HG03565 (cell line): ENCODE results near the gene MYO18A.
"Not testable (repeated sequence)": the region's sequence is repeated elsewhere in the genome, so short reads cannot be mapped to it uniquely, and the experiment has no call there.

Source experiments
- ATAC-seq: cut with Tn5 transposase; IDR thresholded peaks from one replicate; pipeline ENCODE4 v1.9.1; 2021; ENCODE audit warnings: mild to moderate bottlenecking, moderate library complexity; ENCODE audit not compliant: unreplicated experiment

MYO18A gene

DNA sequence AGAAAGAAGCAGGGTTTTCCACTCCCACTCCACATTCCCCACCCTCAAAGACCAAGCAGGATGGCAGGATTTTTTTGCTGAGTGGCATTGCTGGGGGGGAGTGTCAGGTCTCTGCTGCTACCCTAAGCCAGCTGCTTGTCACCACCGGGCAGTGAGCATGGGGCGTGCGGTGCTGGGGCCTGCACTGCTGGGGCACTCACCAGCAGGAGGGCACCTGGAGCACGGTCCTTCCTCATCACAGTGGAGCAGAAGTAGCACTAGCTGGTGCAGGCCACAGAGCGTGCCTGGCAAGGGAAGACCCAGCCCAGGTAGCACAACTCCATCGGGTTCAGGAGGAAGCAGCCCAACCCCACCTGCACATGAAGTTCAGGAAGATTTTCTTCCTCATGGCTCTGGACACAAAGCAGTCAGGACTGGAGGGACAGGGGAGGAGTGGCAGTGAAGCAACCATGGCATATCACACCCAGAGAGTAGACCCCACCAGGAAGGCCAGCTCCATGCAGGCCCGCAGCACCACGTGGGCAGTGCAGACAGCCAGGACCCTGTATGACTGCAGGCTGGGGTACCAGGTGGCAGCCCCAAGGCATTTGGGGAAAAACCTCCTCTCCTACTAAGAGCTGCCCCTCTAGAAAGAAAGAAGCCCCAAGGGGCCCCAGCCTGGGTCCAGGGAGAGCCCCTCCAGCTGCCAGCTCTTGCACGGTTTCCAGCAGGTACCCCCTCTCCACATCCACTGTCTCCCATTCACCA is 16.7 kb upstream of the MYO18A start:
- ATAC-seq: no peak

DNA sequence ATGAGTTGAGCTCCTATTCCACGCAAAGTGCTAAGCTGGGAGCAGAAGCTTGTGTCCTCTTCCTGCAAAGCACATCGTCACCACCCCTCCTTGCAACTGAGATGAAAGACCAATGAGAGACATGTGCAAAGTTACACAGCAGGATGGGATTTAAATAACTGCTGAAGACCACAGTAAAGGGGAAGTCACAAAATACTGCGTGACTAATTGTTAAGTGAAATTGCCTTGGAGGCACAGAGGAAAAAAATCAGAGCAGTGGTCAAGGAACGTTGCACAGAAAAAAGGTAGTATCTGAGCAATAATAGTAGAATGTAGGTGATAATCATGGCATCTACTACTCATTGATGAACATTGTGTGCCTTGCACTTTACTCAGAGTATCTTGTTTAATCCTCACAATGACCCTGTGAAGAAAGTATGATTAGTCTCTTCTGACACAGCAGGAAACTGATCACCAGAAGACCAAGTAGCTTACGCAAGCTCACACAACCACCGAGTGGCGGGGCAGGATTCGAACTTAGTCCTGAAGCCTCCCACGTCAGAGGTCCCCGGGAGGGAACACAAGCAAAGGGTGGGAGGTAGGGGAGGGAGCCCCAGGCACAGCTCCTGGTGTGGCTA is 15.4 kb upstream of the MYO18A start:
- no peak for ATAC-seq

DNA sequence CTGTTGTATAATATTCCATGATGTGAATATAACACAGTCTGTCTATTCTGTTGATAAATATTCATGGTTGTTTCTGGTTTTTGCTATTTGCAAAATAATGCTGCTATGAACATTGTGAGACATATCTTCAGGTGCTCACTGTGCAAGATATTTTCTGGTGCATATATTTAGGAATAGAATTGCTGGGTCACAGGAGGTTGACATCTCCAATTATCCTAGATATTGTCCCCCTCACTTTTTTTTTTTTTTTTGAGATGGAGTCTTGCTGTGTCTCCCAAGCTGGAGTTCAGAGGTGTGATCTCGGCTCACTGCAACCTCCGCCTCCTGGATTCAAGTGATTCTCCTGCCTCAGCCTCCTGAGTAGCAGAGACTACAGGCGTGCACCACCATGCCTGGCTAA is 14.5 kb upstream of the MYO18A start:
- ATAC-seq: no peak

DNA sequence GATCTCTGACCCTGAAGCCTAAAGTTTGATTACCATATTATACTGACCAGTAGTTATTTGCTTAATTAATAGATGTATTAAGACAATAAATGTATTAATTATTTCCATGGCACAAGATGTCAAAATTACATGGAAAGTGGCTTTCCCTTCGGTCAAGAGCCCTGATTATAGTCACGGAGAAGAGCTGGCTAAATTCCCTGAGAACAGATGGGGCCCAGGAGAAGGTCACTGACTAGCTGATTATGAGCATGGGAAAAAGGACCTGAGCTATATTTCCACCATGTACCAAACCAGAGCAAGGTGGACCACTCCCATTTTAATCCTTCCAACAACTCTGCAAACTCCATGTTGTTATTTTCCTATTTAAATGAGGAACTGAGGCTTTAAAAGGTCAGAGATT is 12.9 kb upstream of the MYO18A start:
- no peak for ATAC-seq

DNA sequence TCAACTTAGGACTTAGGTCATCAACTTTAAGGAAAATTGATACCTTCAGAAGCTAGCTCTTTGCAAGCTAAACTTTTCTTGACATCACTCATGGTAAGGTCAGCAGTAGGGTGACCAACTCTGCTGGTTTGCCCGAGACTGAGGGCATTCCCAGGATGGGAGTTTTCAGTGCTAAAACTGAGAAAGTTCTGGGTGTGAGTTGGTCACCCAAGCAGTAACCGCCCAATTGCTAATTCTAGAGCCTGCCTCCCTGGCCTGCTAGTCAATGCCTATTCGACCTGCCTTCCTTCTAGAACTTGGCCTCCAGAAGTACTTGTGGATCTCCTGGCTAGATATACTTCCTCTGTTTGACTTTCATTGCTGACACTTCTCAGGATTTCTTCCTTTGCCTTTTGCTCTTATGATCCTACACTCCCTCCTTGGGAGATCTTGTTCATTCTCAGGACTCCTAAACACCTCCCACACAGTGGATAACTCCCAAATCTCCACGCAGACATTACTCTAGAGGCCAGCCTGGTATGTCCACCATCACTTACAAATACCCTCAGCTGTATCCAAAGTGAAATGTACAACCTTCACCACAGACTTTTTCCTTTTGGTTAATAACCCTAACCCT is 10.5 kb upstream of the MYO18A start:
- no peak for ATAC-seq

DNA sequence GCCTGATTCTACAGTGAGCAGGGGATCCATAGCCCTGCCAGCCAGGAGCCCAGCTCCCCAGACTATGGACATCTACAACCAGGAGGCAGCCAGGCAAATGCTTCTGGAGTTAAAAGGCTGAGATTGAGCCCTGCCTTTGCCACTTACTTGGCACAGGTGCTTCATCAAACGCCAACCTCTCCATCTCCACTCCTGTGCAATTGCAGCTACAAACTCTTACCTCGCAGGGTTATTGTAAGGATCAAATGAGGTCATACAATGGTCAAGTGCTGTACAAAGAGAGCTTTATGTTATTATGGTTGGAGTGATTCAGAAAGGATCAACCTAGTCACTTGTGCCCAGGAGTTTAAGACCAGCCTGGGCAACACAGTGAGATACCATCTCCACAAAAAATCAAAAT is 9.8 kb upstream of the MYO18A start:
- no peak for ATAC-seq

DNA sequence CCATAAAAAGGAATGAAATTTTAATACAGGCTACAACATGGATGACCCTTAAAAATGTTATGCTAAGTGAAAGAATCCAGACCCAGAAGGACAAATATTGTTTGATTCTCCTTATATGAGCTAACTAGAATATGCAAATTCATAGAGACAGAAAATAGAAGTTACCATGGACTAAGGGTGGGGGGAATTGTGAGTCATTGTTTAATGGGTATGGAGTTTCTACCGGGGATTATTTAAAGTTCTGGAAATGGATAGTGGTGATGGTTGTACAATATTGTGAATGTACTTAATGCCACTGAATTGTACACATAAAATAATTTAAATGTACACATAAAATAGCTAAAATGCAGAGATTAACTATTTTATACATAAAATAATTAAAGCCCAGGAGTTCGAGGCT is 9.2 kb upstream of the MYO18A start:
- no peak for ATAC-seq

DNA sequence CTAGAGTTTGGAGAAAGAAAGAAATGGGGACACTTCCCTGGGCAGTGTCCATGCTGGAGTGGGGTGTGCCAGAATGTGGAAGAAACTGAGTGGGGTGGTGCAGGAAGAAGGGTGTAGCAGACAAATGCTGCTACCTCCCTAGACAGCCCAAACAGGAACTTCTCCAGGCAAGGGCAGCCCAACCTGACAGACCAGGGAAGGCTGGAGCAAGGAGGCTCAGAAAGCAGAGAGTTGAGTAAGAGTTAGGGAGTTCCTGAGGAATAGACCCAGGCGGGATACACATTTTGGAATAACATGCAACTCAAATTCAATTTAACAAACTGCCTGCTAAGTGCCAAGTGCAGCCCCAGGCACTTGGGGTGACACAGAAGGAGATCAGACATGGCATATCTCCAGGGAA is 1.0 kb upstream of the MYO18A start:
- no peak for ATAC-seq

DNA sequence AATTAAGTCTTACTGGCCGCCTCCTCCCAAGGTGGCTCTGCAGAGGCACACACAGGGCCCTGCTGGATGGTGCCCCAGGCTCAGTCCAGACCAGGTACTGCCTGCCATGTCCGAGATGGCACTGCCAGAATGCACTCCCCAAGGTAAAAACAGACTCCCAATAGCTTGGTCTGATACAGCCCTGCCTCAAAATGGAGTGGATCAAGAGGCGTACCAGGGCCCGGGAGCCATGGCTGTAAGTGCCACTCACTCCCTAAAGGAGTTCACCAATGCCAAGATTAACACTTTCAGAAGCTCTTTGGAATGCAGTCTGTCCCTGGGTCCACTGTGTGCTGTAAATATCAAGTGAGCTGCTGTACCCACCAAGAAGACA is 576 bp upstream of the MYO18A start:
- ATAC-seq: no peak

DNA sequence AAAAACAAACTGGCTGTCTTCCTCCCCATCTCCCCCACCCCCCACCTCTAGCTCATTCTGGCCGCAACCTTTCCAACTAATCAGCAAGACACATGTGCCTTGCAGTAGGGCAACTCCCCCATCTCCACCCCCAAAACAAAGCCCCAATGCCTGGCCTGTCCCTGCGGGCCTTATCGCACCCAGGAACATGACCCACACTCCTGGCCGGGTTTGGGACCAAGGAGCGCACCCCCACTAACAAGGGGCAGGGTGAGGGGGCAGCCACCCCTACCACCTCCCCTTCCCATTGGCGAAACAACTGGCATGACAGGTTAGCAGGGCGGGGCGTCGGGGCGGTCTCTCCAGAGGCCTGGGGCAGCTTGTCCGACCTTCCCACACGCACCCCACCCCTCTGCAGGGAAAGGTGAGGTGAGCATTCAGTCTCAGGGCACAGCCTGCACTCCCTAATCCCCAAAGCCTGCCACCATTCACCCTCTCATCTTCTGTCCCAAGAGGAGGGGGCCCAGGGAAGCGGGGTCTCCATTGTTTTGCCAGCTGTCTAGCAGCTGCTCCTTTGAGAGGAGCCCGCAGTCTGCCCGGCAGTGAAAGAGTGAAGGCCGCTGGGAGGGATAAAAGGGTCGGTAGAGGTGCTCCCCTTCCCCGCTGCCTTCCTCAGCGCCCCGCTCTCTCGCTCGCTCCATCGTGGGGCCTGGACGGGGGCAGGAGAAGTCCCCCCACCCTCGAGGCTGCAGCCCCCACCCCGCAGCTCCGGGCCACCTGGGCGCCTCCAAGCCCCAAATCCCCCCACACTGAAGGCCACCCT is 765 bp downstream of the MYO18A start:
- no peak for ATAC-seq

DNA sequence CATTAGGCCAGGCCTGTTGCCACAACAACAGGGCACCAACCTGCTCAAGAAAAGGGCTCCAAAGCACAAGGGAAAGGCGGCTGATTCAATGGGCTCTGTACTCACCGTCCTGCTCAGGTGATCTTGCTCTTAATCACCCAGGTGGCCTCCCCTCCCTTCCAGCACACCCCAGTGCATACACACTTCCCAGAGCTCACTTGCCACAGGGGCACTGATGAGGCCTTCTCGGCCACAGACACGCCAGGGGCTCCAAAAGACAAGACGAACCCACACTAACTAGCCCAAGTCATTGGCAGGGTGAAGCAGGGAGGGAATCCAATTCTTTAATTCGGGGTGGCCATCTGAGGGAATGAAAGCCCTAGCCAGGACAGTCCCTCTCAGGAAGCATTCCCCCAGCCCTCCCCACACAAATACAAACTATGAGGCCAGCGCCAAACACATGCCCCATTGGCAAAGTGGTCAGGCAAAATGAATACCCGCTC is 1.4 kb downstream of the MYO18A start:
- ATAC-seq: no peak

DNA sequence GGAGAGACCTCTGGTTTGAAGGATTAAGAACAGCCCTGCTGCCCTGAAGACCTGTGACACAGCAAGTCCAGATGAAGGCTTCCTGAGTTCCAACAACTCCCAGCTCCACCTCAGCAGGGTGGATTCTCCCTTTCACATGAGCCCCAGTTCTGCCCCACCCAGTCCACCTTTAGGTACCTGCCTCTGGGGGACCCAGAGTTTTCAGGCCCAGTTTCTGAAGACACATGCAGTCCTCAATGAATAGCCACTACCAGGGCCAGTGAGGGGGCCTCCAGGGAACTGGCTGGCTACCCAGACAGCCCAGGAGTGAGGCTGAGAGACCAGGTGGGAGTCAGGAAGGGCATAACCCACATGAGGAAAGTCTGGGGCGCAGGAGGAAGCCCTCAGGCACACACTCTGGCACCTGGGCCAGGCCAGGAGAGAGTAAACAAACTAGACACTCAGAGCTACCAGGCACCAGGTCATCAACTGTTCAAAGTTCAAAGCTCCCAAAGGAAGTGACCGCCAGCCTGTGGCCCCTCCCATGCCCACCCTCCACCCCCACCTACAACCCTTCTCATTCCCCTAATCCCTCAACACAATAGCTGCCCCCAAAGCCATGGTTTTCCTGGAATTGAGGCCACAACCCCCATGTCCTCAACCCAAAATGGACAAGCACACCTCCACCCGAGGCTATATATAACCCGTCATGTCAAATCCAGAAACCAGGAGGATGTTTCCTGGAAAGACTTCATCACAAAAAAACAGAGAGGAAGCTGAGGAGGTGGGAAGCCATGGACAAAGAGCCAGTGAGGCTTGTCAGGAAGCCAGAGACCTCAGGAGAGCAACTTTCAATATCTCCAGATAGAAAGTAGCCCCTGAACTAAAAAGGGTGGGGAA is 2.1 kb downstream of the MYO18A start:
- ATAC-seq: no peak

DNA sequence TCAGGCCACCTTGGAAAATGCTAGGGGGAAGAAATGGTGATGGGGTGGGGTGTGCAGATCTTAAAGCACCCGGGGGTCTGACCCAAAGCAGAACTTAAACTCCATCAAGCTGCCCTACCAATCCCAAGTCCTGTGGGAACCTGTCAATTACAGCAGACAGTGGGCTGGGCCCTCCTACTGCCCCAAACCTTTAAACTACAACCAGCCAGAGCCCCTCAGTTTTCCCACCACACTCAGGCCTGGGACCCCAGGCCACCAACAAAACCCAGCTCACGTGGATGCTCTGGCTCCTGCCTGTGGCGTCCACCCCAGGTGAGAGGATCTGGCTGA is 2.7 kb downstream of the MYO18A start:
- ATAC-seq: no peak

DNA sequence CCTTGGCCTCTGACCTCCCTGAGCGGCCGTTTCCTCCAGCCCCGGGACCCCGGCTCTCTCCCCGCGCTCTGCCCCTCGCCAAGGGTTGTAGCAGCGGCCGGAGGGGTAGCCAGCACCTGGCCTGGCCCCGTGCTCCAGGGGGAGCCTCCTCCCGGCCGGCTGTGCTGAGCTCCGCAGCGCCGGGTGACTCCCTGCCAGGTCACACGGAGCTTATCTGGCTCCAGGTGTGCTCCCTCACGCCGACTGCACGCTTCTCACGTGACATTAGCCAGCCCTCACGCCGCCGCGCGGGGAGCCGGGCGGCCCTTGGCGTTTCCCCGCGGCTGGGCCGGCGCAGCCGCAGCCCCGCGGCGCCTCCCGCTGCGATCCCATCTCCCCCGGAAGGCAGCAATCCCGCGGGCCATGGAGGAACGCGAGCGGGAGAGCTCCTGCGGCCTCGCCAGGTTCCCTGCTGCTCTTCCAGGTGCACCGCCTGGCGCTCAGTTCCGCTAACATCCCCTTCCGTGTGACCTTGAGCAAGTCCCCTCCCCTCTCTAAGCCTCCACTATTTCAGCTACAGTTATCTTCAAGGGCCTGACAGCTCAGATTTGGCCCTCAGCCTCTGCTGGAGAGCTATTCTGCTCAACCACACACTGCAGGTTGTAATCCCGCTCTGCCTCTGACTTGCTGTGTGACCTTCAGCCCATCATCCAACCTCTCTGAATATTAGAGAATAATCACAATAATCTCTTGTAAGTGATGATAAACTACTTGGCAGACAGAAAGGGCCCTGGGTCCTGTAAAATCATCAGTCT is 3.4 kb downstream of the MYO18A start:
- ATAC-seq: no peak

DNA sequence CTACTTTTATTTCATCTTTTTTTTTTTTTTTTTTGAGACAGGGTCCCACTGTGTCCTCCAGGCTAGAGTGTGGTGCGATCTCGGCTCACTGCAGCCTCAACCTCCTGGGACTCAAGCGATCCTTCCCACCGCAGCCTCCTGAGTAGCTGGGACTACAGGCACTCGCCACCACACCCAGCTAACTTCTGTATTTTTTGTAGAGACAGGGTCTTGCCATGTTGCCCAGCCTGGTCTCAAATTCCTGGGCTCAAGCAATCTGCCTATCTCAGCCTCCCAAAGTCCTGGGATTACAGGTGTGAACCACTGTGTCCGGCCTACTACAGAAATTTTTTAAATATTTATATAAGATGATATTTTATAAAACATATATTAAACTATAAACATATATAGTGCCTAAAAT is 4.8 kb downstream of the MYO18A start:
- ATAC-seq: no peak

DNA sequence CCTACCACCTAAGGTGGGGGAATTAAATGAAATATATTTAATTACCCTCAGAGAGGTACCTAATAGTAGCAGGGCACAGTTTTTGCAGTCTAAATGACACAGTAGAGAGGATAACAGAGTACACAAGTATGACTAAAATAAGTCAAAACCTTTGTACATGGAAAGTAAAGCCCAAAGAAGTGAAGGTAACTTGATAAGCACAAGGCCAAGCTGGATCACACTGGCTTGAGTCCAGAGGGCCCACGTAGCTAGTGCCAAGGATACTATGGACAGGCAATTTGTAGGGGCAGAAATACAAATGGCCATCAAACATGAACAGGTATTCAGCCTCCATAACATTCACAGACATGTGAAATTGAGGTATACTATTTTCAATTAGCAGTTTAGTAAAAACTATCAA is 7.6 kb downstream of the MYO18A start:
- ATAC-seq: no peak

DNA sequence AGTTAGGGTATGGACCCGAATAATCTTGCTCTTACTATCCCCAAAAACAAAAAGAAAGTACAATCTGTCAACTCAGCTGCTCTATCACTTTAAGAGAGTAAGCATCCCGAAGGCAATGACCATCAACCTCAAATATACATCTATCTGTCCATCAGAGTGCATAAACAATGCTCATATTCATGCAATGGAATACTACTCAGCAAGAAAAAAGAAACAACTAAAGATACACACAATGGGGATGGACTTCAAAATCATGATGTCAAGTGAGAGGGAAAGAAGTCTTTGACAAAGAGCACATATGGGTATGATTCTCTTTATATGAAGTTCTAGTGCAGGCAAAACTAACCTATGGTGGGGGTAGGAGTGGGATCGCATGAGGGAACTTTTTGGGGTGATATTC is 9.5 kb downstream of the MYO18A start:
- ATAC-seq: no peak

DNA sequence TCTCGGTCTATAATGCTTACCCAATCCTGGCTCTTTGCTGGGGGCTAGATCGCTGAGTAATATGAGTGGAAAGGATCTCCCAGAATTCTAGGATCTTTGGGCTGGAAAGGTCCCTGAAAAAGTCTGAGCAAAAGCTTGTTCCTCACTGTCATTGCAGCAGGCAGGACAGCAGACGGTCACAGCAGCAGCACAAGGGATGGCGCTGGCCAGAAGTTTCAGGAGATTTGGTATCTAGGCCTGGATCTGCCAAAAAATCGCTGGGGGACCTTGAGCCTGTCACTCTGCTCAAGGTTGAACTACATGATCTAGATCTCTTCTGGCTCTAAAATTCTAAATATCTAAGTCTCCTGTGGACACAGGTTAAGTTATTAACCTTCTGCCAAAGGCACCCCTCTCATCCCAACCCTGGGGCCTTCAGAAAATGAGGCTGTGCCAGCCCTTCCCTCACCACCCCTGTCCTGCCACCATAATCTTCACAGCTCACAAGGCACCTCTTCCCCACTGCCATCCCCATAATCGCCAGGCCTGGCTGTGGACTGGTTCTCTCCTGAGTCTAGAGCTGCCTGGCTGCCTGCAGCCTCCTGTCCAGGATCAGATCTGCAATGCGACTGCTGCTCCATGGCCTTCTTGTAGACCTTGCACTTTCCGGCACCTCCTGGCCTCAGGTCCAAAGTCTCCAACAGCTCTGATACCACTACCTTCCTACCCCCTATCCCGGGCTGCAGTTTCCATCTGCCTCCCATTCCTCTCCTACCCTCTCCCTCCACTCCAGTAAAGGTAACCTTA is 10.2 kb downstream of the MYO18A start:
- no peak for ATAC-seq

DNA sequence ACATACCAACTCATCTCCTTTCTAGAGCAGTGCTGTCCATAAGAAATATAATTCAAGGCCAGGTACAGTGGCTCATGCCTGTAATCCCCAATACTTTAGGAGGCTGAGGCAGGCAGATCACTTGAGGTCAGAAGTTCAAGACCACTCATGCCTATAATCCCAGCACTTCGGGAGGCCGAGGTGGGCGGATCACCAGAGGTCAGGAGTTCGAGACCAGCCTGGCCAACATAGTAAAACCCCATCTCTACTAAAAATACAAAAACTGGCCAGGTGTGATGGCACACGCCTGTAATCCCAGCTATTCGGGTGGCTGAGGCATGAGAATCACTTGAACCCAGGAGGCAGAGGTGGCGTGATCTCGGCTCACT is 11.5 kb downstream of the MYO18A start:
- ATAC-seq: not testable (repeated sequence)
